ENCODE results near the gene CTNS. TPM values are rescaled to one million over a fixed set of nuclear protein-coding genes. Genes with fewer than 3 reads are reported as not detected.

CTNS gene
- total RNA-seq (10 to 100 TPM; 10.5 to 21.4 (median 14.5) TPM), polyA plus RNA-seq (10 to 100 TPM; 10.1 to 23.3 TPM)
- long read RNA-seq, donor 1, transcript CTNS-201 (12 exons, 2,866 nt), result major isoform, 51 of 125 reads
- long read RNA-seq, donor 1, partial matches to known transcripts, result 19 of 125 reads
- long read RNA-seq, donor 1, other reads (novel, unspliced or antisense), result 53 of 125 reads
- long read RNA-seq, donor 2, partial matches to known transcripts, result 34 of 80 reads
- long read RNA-seq, donor 2, other reads (novel, unspliced or antisense), result 44 of 80 reads
- long read RNA-seq, donor 3, transcript CTNS-201 (12 exons, 2,866 nt), result major isoform, 11 of 38 reads
- long read RNA-seq, donor 3, partial matches to known transcripts, result 11 of 38 reads
- long read RNA-seq, donor 3, other reads (novel, unspliced or antisense), result 16 of 38 reads

DNA sequence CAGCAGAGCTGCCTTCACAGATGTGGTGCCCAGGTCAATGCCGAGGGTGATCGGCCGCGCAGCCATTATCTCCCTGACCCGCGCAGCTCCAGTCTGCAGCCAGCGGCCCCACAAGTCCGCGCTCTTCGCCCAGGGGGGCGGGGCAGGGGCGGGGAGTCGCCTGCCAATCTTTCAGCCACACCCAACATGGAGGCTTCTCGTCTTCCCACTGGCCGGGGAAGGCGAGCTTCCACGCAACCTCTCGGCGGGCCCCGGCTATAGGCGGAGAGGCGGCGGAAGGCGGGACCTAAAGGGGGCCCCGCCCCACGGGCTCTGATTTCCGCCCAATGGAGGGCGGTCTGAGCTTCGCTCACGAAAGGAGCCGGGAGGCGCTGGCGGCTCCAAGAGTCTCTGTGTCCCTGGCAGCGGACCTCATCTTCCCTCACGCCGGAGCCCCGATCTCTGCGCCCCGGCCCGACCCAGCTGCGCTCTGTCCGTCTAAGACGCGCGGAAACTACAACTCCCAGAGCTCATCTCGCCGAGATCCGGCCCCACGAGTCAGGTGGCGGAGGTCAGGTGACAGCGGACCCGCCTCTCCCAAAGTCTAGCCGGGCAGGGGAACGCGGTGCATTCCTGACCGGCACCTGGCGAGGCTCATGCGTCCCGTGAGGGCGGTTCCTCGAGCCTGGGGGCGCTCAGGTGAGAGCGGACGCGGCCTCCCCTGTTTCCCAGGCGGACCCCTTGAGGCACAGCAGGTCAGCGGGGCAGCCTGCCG, at the start of gene CTNS, which contains the start of gene SHPK:
CTNS (plus strand) TSS at position 607 of the 754 bp plus-strand sequence. CDS start 3,447 bp downstream, outside the sequence.
SHPK (minus strand) TSS at position 97 of the 754 bp plus-strand sequence; CDS start at position 66, 31 bp downstream.
- peak within 1 kb of the TSS; percentile 85 for H3K4me3 ChIP-seq
- peak; percentile 96 to 97 (median 96) for DNase-seq
- H3K27ac ChIP-seq, result peak within 1 kb of the TSS; percentile 92 to 99
- H3K9me3 ChIP-seq, result no peaks in the 10 kb centered on the region
- TF ChIP-seq EP300 (IDR thresholded peaks at IDR 0.05), result no peak
- TF ChIP-seq POLR2A (IDR thresholded peaks at IDR 0.05), result peak; percentile 47
- no peak for TF ChIP-seq CTCF (IDR thresholded peaks at IDR 0.05)
- H3K4me1 ChIP-seq (ENCODE audit: insufficient read depth), result peaks cover 20% of the 10 kb centered on the region
- intact Hi-C loops (cut with DNase I), result no loop called here
- 0 to 1% (median 0%) methylated on average over 20 to 68 of the region's 68 CpGs for WGBS, 3 donors
- H3K36me3 ChIP-seq, result no peaks in the 10 kb centered on the region
- H3K27me3 ChIP-seq, result no peaks in the 10 kb centered on the region

GRCh38 chr17:3589784-3590183, 46.8 kb upstream of the CTNS start:
- H3K4me1 ChIP-seq (ENCODE audit: insufficient read depth), result no peaks in the 10 kb centered on the region
- WGBS, 3 donors, result 95 to 97% (median 95%) methylated on average over 22 of the region's 22 CpGs
- H3K4me3 ChIP-seq, result no peak overlapping the region
- no peak overlapping the region for H3K27ac ChIP-seq
- DNase-seq, result no peak
- TF ChIP-seq CTCF (IDR thresholded peaks at IDR 0.05) (no peak), POLR2A (IDR thresholded peaks at IDR 0.05) (no peak), EP300 (IDR thresholded peaks at IDR 0.05) (no peak)
- H3K36me3 ChIP-seq, result no peaks in the 10 kb centered on the region
- intact Hi-C loops (cut with DNase I), result no loop called here
- no peaks in the 10 kb centered on the region for H3K27me3 ChIP-seq
- no peaks in the 10 kb centered on the region for H3K9me3 ChIP-seq

- WGBS, 3 donors, result 93 to 97% (median 96%) methylated on average over 15 of the region's 15 CpGs
- TF ChIP-seq EP300 (IDR thresholded peaks at IDR 0.05) (no peak), CTCF (IDR thresholded peaks at IDR 0.05) (no peak), POLR2A (IDR thresholded peaks at IDR 0.05) (no peak)
- Histone ChIP-seq H3K27ac (no peak overlapping the region), H3K36me3 (no peaks in the 10 kb centered on the region), H3K9me3 (no peaks in the 10 kb centered on the region), H3K27me3 (no peaks in the 10 kb centered on the region), H3K4me3 (no peak overlapping the region), H3K4me1 (ENCODE audit: insufficient read depth) (no peaks in the 10 kb centered on the region)
- no peak for DNase-seq
- intact Hi-C loops (cut with DNase I), result no loop called here
Observed at GRCh38 chr17:3590231-3590630, 46.3 kb upstream of the CTNS start.

DNA sequence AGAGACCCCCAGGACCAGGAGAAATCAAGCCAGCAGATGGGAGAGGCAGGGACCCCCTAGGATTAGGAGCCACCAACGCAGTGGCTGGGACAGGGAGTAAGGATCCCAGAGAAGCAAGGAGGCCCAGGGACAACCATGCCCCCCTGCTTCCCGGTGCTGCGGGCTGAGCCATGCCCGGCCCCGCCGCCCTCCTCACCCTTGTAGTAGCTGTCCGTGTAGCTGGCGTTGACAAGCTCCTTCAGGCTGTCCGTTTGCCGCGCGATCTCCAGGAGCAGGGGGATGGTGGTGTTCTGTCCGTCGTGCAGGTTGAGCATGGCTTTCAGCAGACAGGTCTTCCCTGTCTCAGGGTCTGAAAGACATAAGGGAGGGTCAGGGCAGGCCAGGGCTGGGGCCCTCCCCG, 45.8 kb upstream of the CTNS start:
- 87 to 90% (median 90%) methylated on average over 12 to 15 of the region's 15 CpGs for WGBS, 3 donors
- Histone ChIP-seq H3K36me3 (no peaks in the 10 kb centered on the region), H3K27me3 (no peaks in the 10 kb centered on the region), H3K9me3 (no peaks in the 10 kb centered on the region), H3K4me1 (ENCODE audit: insufficient read depth) (no peaks in the 10 kb centered on the region), H3K27ac (no peak overlapping the region), H3K4me3 (no peak overlapping the region)
- intact Hi-C loops (cut with DNase I), result no loop called here
- no peak for TF ChIP-seq CTCF (IDR thresholded peaks at IDR 0.05)
- no peak for TF ChIP-seq EP300 (IDR thresholded peaks at IDR 0.05)
- no peak for TF ChIP-seq POLR2A (IDR thresholded peaks at IDR 0.05)
- no peak for DNase-seq
